ENCODE results near the gene ALG8.
"Not testable (repeated sequence)": the region's sequence is repeated elsewhere in the genome, so short reads cannot be mapped to it uniquely, and the experiment has no call there.

ALG8 gene

DNA sequence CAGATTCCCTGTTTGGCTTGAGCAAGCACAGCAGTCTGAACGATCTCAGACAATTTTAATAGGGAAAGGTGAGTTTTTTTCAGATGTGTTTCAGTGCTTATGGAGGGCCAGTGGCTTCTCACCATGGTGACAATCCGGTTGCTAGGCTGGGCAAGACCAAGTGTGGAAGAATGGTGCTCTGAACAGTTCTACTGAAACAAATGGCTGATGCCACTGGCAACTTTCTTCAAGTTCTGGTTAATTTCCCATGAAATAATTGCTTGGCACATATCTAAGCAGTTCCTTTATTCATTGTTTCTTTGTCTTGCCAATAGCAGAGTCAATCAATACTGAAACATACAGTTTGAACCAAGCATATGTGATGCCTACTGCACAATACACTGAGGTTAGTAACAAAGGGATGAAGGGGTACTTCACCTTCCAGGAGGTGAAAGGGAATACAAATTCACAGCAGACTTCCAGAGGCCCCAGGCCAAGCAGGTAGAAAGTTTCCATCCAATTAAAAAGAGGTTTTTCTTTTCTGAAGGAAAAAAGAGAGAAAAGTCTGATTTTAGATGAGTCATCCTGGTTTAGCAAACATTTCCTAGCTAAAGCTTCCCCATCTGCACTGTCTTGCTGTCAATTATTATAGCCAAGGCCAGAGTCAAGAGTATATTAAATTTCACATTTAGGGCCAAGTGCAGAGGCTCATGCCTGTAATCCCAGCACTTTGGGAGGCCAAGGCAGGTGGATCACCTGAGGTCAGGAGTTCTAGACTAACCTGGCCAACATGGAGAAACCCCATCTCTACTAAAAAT lies 38.6 kb downstream of the ALG8 start:
- no peak for DNase-seq (ENCODE audit: low read depth in 1 of 2, low spot score in 1 of 2)

DNA sequence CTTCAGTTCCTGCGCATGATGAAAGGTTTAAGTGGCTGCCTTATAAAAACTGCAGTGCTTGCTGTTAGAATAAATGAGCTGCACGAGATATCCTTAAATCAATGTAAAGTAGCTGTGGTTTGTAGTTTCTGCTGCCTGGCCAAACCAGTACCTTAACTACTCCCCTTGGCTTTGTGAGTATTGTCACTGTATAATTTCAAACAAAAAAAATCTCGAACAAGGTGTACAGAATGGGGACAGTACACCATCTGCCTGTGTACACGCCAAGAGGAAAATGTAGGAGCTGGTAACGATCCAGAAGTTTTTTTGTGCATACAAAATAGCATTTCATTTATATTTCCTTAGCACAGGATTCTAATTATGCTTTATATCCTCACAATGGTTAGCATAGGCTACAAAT lies 39.2 kb downstream of the ALG8 start:
- no peak for DNase-seq (ENCODE audit: low read depth in 1 of 2, low spot score in 1 of 2)

DNA sequence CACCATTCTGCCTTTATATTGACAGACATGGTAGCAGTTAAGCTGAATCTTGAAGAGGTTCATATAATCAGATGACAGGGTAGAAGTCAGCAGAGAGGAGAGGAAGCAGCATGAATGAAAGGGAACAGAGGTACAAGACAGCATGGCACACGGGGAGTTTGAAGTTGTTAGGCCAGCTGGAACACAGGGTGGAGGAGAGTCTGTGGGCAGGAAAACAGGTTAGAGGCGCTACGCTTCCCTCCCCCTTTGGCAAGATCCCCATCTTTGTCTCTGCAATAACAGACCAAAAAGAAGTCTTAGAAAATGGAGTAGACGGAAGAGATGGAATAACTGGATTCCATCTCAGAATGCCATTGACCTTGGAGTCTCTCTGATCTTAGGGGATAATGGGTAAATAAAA lies 39.8 kb downstream of the ALG8 start:
- DNase-seq (ENCODE audit: low read depth in 1 of 2, low spot score in 1 of 2) = no peak

DNA sequence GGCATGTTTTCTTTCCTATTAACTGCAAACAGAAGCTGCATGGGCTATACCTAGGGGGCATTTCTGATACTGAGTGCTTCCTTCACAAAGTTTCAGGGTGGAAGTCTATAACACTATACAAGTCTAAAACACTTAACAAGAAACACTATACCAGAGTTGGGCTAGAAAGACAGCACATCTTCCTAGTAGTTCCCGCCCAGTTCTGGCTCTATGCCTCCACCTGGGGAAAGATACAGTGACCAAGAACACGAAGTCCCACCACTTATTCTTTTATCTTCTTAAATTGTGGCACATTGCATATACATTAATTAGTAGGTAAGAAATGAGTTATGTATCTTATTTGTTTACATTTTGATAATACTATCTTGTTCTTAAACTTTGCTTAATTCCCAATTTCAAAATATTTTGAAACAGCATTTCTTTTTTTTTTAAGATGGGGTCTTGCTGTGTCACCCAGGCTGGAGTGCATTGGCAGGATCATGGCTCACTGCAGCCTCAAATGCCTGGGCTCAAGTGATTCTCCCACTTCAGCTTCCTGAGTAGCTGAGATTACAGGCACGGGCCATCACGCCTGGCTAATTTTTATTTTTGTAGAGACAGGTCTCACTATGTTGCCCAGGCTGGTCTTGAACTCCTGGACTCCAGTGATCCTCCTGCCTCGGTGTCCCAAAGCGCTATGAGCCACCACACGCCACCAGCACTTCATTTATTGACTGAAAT lies 41.6 kb downstream of the ALG8 start:
- DNase-seq (ENCODE audit: low read depth in 1 of 2, low spot score in 1 of 2) = no peak

DNA sequence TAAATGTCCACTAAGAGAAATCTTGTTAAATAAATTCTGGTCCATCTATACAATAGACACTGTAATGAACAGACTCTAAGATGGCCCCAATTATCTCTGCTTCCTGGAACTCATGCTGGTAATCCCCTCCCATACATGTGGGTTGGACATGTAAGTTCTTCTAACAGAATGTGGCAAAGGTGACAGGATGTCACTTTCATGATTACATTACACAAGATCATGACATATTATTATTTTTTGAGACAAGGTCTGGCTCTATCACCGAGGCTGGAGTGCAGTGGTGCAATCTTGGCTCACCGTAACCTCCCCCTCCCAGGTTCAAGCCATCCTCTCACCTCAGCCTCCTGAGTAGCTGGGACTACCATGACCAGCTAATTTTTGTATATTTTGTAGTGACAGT lies 45.2 kb downstream of the ALG8 start:
- no peak for DNase-seq (ENCODE audit: low read depth in 1 of 2, low spot score in 1 of 2)

DNA sequence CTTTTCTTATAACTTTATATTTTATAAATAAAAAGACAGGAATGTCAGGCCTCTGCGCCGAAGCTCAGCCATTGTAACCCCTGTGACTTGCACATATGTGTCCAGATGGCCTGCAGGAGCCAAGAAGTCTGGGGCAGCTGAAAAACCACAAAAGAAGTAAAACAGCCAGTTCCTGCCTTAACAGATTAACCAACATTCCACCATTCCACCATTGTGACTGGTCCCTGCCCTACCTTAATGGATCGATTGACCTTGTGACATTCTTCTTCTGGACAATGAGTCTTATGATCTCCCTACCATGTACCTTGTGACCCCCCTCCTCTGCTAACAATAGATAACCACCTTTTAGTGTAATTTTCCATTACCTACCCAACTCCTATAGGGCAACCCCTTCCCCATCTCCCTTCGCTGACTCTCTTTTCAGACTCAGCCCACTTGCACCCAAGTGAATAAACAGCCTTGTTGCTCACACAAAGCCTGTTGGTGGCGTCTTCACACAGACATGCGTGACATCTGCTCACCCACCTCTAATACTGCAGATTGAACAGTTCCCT lies 52.8 kb downstream of the ALG8 start:
- DNase-seq (ENCODE audit: low read depth in 1 of 2, low spot score in 1 of 2) = not testable (repeated sequence)

DNA sequence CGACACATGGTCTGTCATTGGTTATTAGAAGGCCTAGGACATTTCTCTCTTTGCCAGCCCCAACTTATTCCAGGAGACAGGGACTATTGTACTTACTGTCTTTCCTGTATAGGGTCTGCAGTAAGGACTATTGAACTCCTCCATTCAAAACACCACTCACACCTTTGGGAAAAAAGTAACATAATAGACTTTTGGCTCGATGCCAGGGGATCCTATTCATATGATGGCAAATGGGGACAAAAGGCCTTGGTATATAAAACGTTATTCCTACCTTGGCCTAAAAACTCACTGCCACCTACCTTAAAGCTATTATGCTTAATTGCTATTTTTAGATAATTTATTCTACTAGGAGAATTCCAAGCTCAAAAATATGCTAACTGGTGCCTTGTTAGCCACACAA lies 53.5 kb downstream of the ALG8 start:
- no peak for DNase-seq (ENCODE audit: low read depth in 1 of 2, low spot score in 1 of 2)

DNA sequence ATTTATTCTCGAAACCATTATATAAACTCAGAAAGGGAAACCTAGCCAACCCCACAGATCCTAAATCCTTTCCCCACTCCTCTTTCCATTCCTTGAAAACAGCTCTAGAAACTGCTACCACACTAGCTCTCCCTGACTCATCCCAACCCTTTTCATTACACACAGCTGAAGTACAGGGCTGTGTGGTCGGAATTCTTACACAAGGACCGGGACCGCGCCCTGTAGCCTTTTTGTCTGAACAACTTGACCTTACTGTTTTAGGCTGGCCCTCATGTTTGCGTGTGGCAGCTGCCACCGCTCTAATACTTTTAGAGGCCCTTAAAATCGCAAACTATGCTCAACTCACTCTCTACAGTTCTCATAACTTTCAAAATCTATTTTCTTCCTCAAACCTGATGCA lies 54.9 kb downstream of the ALG8 start:
- DNase-seq (ENCODE audit: low read depth in 1 of 2, low spot score in 1 of 2) = not testable (repeated sequence)

DNA sequence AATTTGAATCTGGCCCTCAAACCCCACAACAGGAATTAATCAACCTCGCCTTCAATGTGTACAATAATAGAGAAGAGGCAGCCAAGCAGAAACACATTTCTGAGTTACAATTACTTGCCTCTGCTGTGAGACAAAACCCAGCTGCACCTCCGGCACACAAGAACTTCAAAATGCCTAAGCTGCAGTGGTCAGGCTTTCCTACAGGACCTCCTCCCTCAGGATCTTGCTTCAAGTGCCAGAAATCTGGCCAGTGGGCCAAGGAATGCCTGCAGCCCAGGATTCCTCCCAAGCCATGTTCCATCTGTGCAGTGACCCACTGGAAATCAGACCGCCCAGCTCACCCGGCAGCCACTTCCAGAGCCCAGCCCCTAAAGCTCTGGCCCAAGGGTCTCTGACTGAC lies 56.4 kb downstream of the ALG8 start:
- no peak for DNase-seq (ENCODE audit: low read depth in 1 of 2, low spot score in 1 of 2)

DNA sequence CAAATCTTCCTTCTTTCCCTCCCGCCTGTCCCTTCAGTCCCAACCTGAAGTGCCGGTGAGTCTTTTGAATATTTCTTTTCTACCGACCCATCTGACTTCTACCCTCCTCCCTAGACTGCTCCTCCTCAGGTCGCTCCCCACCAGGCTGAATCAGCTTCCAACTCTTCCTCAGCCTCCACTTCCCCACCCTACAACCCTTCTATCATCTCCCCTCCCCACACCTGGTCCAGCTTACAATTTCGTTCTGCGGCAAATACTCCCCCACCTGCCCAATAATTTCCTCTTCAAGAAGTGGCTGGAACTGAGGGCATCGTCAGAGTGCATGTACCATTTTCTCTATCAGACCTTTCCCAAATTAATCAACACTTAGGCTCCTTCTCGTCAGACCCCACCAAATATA lies 57.3 kb downstream of the ALG8 start:
- no peak for DNase-seq (ENCODE audit: low read depth in 1 of 2, low spot score in 1 of 2)

DNA sequence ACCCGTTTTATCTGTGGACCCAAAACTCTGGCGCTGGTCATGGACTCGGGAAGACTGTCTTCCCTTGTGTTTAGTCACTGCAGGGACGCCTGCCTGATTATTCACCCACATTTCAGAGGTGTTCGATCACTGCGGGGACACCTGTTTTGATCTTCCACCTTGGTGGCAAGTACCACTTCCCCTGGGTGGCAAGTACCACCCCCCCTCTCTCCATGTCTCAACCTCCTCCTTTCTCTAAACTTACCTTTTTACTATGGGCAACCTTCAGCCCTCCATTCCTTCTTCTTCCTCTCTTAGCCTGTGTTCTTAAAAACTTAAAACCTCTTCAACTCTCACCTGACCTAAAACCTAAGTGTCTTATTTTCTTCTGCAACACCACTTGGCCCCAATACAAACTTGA lies 57.8 kb downstream of the ALG8 start:
- no peak for DNase-seq (ENCODE audit: low read depth in 1 of 2, low spot score in 1 of 2)

DNA sequence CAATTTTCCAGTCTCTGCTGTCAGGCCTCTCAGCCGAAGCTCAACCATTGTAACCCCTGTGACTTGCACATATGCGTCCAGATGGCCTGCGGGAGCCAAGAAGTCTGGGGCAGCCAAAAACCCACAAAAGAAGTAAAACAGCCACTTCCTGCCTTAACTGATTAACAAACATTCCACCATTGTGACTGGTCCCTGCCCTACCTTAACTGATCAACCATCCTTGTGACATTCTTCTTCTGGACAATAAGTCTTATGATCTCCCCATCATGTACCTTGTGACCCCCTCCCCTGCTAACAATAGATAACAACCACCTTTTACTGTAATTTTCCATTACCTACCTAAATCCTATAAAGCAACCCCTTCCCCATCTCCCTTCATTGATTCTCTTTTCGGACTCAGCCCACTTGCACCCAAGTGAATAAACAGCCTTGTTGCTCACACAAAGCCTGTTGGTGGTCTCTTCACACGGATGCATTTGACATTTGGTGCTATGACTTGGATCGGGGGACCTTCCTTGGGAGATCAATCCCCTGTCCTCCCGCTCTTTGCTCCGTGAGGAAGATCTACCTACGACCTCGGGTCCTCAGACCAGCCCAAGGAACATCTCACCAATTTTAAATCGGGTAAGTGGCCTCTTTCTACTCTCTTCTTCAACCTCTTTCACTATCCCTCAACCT lies 58.5 kb downstream of the ALG8 start:
- no peak for DNase-seq (ENCODE audit: low read depth in 1 of 2, low spot score in 1 of 2)

DNA sequence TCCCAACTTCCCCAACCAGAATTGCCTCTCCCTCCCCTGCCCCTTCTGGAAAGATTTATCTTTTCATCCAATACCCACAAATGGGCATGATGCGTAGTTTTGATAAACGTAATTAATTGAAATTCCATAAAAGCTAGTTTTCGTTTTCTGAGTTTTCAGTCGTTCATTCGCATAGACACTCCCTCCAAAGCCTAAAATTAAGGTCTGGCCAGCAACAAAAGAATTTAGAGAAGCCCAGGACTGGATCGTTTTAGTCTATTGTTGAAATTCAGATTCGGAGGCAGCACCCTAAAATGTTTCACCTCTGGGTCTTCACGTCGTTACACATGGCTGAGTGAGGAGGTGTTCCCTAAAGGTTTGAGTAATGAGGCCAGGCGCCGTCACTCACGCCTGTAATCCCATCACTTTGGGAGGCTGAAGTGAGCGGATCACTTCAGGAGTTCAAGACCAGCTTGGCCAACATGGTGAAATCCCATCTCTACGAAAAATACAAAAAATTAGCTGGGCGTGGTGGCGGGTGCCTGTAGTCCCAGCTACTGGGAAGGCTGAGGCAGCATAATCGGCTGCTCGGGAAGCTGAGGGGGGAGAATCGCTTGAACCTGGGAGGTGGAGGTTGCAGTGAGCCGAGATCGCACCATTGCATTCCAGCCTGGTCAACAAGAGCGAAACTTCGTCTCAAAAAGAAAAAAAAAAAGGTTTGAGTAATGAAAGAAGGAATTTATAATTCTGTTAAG lies 59.2 kb downstream of the ALG8 start:
- DNase-seq (ENCODE audit: low read depth in 1 of 2, low spot score in 1 of 2) = no peak

DNA sequence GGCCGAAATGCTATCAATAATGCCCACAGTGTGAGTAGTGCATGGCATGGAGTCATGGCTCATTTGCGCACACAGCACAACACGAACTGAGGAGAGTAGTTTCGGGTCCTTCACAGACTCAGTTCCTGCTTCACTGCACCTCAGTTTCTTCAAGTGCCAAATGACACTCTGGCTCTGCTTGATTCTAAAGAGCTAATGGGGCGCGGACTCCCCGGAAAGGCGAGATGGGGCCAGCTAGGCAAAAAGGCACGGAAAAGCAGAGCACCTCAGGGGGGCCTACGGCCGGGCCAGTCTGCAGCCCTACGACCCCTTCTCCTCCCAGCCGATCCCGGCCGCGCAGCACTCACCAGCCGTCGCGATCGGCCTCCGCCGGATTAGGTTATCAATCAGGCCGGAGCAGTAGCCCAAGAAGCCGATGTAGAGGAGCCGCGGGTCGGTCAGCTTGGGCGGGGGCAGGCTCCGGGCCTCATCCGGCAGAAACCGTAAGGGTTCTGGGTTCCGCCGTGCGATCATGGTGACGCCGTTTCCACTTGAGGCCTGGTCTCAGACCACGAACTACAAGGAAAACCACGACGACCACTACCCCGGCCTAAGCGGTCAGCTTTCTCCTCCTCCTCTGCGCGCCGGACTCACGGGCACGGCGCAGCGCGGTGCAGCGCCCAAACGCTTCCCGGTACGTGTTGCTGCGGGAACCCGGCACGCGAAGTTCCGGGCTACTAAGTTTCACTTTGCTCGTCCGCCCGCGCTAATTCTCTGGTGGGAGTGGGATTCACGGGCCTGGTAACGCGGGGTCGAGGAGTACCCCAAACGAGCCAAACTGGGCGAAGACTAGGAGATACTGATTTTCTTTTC lies 60.0 kb downstream of the ALG8 start, which contains the start of gene NDUFC2:
TSS of gene NDUFC2 (minus strand) at position 631 of the 852 bp plus-strand sequence. CDS start at position 513, 118 bp downstream.
- peak; percentile 34 to 51 for DNase-seq (ENCODE audit: low read depth in 1 of 2, low spot score in 1 of 2)

DNA sequence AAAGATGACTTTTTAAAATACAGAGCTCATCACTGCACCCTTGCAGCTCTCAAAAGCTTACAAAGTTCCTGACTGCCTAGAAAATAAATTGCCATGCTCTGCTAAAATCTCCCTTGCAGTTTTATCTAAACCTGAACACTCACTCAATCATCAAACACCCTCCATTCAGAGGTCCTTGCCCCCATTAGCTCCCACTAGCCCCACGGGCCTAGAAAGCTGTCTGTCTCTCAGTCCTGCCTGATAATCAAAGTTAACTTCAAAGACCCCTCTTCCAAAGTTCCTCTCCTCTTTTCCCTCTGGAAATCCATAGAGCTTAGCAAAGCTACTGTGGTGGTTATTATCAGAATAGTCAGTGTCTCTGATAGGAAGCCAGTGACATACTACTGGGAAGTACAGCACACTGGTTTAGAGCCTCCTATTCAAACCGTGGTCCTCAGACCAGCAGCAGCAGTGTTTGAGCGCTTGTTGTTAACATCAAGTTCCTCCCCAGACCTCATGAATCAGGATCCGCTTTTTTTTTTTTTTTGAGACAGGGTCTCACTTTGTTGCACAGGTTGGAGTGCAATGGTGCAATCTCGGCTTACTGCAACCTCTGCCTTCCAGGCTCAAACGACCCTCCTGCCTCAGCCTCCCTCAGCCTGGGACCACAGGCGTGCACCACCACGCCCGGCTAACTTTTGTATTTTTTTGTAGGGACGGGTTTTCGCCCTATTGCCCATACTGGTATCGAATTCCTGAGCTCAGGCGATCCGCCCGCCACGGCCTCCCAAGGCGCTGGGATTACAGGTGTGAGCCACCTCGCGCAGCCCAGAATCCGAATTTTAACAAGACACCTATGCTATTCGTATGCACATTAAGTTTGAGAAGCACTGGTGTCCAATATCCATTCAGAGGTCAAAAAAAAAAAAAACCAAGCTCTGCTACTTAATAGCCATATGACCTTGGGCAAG lies 60.9 kb downstream of the ALG8 start:
- no peak for DNase-seq (ENCODE audit: low read depth in 1 of 2, low spot score in 1 of 2)

DNA sequence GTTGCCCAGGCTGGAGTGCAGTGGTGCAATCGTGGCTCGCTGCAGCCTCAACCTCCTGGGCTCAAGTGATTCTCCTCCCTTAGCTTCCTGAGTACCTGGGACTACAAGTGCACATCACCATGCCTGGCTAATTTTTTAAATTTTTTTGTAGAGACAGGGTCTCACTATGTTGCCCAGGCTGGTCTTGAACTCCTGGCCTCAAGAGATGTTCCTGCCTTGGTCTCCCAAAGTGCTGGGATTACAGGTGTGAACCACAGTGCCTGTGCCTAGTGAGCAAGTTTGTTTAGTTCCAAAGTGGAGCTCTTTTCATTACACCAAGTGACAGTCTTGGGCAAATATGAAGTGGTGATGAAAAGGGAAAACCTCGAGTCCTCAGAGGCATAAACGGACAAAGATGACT lies 61.8 kb downstream of the ALG8 start:
- not testable (repeated sequence) for DNase-seq (ENCODE audit: low read depth in 1 of 2, low spot score in 1 of 2)

DNA sequence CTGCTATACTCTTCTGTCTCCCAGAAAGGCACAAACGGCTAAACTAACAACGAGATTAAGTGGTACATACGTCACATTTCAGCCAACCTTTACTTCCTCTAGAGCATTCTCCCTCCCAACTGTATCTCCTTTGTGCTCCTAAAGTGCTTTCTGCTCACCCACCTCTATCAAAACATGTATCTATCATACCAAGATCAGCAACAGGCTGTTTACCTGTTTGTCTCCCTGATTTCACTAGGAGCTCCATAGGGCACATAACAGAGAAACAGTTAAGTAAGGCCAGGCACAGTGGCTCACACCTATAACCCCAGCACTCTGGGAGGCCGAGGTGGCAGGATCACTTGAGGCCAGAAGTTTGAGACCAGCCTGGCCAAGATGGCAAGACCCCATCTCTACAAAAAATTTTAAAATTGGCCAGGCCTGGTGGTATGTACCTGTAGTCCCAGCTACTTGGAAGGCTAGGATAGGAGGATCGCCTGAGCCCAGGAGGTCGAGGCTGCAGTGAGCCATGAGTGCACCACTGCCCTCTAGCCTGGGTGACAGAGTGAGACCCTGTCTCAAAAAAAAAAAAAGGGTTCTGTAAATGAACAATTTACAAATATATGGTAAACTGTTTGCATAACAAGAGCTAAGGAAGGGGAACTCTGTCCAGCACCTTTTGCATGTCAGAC lies 62.6 kb downstream of the ALG8 start:
- no peak for DNase-seq (ENCODE audit: low read depth in 1 of 2, low spot score in 1 of 2)

DNA sequence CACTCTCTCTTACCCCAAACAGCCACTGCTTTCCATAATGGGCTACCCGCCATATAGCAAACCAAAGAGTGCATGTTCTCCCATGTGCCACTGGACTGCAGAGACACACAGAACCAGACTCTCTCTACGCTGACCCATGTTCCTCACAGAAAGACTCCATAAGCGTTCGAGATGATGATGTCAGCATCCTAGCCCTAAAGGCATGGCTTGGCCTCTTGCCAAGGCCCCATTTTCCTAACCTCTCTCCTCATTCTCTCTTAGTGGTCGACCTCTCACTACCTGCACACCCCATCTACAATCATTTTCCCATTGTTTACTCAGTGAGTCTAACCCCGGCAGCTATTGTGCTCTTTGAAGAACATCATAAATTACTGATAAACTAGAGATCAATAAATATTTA lies 64.7 kb downstream of the ALG8 start:
- no peak for DNase-seq (ENCODE audit: low read depth in 1 of 2, low spot score in 1 of 2)

All from activated T-helper 1 cell treated with anti-CD3 and anti-CD28 coated beads, Interleukin-2, amount 50 U/mL, for 16 hours (primary cell).